IPS DF 4.7 (cell line): Measurements from ENCODE around the gene XXYLT1.

ENCODE experiments used
- DNase-seq: peaks from one replicate; pipeline ENCODE4 v3.0.0-alpha.2; 2013; ENCODE audit warnings: low spot score; ENCODE audit errors: extremely low read depth

XXYLT1 gene

DNA sequence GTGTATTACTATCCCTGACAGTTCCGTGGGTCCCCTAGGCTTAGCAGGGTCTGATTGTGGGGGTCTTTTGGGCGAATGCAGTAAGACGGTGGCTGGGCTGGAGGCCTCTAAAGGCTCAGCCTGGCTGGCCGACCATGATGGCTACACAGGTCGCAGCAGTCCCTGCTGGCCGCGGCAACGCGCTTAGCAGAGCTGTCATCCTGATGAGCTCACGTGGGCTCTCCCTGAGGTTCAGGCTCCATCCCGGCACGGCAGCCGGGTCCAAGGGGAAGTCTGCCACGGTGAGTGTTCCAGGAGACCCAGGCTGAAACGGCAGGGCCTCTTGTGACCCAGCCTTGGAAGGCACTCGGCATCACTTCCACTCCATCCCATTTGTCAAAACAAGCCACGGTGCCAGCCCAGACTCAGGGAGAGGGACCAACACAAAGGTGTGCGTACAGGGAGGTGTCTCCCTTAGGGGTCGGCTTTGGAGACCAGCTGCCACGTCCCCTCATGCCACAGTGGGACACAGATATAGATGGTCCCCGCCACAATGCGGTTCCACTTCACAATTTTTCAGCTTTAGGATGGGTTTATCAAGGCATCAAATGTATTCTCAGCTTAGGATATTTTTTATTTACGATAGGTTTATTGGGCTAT lies 101.8 kb downstream of the XXYLT1 start:
- DNase-seq, result no peak

DNA sequence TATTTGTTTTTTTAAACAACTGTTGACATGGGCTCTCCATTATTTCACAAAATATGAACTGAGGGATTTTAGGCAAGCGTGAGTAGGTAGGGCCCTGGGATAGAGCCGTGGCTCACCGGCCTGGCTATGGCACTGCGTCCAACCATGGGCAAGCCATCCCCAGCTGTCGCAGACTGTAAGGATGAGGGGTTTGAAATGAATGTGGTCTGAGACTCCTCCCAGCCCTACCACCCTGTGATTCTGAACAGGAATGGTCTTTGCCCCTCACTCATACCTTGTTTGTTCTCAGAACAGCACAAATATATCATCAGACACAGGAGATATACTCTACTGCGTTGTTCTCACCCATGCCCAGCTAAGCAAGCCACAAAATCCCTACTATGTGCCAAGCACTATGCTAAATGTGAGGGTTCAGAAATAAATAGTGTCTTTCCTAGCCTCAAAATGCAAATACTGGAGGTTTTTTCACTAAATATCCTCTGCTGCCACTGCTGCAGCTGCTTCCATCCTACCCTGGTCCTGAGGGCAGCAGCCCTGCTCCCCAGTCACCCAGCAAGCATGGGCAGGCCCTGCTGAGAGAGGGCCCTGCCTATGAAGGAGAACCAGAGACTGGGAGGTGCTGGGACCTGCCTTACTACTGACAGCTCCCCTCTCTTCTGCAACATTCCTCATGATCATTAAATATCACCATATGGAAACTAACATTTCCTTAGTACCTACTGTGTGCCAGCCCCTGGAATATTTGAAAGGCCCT lies 102.8 kb downstream of the XXYLT1 start:
- no peak for DNase-seq

DNA sequence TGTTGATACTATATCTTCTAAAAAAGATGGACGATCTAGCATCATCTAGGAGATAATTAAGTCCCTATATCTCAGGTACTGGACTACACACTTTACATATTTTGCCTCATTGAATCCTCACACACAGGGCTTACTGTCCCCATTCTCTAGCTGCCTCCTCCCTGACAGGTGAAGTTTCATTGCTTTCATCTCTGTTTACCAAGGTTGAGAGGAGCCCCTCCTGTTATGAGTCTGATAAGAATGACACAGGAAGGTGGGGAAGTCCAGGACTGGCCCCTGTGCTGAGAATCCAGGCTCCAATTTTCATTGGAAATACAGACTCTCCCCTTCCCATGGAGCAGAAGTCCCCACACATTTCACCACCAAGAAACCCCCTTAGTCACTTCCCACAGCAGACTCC lies 105.2 kb downstream of the XXYLT1 start:
- no peak for DNase-seq

DNA sequence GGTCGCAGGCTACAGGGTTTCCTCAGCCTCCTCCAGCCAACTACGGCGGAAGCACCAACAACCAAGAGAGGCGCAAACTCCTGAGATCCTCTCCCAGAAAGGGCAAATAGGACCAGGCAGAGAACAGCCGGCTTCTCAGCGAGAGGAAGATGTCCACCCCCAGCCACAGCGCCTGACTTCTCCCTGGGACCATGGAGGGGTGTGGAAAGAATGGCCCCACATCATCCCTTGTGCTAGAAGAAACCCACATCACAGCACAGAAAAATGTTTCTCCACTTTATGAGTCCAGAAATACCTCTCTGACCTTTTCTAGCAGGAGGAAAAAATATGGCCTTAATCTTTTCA lies 105.7 kb downstream of the XXYLT1 start:
- DNase-seq, result no peak

DNA sequence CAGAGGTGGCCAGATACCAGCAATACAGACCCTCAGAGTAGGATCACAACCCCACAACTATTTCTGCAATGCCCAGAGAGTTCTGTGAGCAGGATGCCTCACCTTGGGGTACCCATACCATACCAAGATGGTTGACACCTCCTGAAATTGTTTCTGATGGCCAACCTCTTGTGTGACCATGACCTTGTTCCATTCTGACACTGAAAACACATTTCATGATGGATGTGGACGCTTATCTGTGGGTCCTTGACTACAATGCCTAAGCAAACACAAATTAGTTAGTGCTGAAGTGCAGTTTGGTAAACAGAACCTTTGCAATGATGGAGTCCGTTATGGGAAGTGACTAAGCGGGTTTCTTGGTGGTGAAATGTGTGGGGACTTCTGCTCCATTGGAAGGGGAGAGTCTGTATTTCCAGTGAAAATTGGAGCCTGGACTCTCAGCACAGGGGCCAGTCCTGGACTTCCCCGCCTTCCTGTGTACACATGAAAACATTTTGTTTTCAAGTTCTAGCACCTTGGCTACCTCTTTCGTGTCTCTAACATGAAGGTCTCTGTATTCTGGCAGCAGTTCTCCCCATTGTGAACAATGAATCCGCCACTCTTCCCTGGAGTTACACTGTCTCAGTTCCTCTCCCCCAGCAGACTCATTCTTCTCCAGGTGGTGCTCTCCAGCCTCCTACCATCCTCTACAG lies 106.2 kb downstream of the XXYLT1 start:
- DNase-seq, result no peak

DNA sequence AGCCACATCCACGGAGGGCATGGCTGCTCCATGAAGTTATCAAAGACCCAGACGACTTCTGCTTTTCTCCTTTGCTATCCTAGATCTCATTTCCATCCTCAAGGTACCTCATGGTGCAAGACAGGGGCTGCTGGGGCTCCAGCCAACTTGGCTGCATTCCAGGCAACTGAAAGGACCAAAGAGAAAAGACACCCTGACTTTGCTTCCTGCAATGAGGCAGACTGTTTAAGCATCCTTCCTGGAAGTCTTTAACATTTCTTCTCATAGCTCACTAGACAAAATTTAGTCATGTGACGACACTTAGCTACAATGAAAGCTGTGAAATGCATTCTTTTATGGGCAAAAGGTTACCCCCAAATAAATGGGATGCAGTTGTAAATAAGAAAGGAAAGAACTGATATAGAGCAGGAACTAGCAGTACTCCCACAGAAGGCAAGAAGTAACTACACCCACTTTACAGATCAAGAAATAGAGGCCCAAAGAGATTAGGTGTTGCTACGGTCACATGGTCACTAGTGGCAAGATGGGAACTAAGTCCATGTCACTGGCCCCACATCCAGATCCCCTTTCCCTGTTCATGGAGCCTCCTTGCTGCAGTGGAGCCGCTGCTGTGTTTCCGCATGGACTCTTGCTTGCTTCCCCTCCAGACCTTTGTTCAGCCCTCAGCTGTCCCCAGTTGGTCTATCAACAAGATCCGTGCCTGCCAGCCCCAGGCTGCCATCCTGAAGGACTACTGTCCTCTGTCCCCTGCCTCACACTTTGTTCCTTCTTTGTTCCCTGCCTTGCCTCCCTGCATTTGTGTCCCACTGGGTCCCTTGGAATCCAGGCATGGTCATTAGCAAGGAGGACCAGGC lies 107.0 kb downstream of the XXYLT1 start:
- DNase-seq, result no peak

DNA sequence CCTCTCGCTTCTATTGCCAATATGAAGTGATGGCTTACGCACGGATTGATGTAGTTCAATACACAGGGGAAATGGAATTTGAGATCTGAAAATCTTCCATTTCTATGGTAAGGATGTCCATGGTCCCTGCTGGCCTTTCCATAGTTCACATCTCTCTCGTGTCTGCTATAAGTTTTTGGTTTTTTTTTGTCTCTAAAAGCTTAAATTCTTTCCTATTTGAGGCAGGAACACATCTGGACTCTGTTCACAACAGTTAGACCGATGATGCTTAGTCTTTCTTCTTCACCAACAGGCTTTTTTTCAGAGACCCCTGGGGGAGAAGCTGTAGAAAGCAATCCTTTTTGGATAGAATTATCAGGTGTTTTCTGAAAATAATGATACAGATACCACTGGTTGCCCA lies 108.1 kb downstream of the XXYLT1 start:
- no peak for DNase-seq

DNA sequence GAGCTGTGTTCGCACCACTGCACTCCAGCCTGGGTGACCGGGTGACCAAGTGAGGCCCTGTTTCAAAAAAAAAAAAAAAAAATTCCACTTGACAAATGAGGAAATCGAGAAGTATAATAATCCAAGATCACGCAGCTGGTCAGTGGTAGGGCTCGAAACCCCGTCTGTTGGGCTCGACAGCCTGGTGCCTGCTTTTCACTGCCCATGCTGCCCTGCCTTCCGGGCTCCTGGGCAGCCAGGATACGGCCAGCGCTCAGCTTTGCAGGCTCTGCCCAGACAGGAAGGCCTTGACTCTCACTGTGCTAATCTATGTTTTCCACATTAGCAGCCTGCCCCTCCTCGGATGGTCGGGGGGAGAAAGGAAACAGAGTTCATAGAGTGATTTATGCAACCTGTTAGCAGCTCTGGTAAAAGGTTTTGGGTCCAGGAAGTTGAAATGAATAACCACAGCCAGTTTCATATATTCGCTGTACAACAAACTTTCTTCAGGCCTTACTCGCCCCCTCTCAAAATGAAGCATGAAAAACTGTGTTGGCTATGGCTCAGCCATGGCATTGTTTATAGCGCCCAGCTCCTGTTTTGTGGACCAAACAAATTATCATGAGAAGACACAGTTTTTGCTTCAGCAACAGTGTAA lies 108.8 kb downstream of the XXYLT1 start:
- DNase-seq, result no peak

DNA sequence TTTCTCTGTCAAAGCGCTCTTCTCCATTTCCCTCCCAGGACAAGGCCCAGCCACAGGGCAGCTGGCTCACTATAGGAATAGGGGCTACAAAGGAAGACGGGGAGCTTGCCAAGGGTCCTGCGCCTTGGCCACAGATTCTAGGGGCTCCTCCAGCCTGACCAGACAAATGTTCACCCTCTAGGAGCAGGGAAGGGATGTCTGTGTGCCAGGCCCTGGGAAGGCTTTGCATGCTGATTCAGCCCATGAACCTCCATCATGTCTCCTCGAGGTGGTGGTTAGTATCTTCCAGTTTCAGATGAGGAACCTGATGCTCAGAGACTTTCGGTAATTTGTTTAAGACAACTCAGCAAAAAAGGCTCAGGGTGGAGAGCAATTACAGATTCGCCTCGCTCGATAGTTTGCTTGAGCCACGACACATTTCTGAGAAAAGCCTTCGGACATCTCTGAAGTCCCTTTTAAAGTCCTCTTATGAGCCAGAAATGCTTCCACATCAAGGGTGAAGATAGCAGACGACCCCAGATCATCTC lies 110.0 kb downstream of the XXYLT1 start:
- DNase-seq, result no peak

DNA sequence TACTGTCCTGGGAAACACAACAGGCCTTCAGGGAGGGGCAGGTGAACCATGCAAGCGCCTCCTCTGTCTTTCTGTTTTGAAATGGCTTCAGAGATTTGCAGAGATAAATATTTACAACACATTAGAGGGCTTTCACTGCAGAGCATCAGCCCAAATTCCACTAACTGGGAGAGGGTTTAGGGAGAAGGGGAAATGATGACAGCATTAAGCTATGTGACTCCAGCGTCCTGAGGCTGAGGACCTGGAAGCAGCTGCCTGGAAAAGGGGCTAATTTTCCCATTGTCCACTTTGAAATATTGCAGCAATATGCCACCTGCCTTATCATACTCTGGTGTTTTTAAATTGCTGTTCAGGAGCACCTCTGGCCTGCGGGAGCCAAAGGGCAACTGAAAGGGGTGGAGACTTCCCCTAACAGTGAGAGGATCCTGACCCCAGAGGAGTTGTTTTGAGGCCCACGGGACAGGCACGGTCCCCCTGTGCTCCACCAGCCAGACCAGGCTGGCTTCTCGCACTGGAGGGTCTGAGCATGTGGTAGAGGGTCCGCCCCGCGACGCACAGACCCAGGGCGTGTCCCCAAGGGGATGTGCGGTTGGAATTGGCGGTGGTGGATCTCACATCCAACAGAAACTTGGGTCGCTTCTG lies 110.6 kb downstream of the XXYLT1 start:
- DNase-seq, result no peak

DNA sequence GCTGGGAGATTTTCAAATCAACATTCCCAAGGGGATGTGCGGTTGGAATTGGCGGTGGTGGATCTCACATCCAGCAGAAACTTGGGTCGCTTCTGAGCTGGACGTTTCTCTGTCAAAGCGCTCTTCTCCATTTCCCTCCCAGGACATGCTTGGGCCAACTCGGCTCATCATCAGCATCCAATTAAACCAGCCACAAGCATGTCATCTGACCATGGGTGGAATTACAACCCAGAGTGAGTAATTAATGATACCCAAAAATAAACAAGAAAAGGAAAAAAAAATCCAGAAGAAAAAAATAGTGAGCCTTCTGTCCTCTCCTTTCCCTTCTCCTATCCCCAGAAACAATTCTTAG lies 111.2 kb downstream of the XXYLT1 start:
- no peak for DNase-seq

DNA sequence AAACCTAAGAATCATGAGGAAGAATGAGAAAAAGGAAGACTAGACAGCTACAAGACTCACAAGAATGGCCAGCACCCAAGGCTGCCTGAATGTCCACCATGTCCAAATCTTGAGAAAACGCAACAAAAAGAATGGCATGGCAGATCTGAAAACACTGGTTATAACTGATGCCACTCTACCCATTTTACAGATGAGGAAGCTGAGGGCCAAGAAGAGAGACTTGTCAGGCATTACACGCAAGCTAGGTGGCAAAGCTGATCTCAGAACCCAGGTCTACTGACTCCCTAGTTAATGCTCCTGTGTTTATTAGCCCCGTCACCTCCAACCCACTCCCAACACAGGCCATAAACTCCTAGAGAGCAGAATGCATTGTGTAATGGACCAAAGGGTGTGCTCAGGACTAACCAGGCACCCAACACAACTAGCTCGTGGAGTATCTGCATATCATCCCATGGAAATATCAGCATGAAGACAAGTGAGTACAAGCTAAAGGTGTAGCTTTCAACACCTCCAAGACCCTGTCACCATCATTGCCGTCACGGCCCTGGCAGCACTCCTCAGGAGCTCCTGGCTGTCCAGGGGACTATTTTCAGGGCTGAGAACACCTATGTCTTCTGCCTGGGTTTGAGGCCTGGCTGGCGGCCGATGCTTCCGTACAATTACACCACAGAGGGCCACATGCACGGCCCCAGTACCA lies 111.7 kb downstream of the XXYLT1 start:
- DNase-seq, result no peak

DNA sequence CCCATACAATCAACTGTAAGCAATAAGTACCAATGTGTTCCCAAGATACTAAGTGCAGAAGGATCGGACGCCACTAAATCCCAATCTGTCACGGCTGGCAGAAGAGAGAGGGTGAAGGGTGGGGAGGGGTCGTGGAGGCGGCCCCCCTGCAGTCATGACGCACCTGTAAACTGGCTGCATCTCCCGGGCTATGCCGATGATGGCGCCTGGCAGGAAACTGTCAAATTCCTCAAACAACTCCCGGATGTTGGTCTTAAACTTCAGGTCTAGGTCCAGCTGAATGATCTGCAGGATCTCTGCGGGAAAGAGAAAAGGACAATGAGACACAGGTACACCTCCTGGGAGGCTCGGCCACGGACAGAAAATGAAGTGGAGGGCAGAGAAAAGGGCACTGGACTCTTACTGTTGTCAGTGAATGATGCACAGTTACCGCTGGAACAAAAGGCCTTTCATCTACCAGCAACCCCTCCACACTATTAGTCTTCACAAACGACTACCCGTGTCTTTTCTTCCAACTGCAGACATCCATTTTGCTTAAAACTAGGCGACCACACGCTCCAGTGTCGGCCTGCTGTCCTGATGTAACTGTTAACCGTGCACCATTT lies 114.6 kb downstream of the XXYLT1 start:
- no peak for DNase-seq

DNA sequence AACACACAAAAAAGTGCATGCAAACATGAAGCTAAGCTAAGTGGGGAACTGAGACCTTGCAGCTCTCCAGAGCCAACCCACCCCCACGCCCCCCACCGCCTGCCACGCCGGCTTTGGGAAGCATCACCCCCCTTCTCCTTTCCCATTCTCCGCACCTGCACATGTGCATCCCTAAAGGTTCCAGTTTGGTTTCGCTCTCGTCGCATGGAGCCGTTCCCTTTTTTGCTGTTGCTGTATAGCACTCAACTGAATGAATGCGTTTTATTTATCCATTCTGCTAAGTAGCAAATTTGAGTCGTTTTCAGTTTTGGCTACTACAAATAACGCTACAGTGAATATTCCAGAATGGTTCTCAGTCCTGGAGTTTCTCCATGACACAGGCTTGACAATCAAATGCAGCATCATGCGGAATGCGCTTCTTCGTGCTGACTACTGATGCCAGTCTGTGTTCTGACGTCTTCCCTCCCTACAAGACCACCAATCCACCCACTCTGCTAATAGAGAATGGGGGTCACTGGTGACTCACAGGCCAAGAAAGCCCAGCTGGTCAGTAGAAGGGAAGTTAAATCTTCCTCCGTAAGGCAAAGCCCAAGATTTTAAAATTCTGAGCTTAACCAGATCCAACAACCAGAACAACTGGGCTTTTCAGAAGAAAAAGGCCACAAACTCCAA lies 115.3 kb downstream of the XXYLT1 start:
- no peak for DNase-seq

DNA sequence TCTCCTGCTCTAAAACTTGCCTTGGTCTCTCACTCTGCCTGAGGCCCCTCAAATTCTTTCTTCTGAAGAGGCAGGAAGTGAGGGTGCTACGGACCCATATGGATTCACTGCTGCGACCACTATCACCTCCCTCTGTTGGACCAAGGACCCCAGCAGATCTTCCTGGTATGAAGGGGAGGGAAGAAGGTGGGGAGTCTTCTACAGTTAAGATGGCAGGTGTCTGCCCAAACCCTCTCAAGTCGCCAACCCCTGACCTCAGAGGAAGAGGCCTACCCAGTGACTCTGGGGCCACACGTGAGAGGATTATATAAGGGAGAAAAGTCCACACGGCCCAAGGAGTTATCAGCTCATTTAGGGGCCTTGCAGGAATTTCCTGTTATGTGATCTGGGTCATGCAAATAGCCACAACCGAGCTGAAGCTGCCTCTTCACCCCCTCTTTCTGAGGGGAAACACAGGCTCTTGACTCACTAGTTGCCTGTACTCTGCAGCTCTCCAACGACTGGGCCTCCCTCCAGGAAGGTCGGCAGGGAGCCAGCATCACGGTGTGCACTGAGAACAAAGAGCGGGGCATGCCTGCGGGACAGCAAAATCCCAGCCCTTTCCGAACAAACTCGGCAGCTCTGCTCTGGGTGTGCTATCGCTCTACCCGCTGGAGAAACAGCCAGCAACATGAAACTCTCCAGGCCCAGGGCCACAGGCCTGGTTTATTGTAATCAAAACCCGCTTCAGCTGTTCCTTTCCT lies 116.0 kb downstream of the XXYLT1 start:
- DNase-seq, result no peak

DNA sequence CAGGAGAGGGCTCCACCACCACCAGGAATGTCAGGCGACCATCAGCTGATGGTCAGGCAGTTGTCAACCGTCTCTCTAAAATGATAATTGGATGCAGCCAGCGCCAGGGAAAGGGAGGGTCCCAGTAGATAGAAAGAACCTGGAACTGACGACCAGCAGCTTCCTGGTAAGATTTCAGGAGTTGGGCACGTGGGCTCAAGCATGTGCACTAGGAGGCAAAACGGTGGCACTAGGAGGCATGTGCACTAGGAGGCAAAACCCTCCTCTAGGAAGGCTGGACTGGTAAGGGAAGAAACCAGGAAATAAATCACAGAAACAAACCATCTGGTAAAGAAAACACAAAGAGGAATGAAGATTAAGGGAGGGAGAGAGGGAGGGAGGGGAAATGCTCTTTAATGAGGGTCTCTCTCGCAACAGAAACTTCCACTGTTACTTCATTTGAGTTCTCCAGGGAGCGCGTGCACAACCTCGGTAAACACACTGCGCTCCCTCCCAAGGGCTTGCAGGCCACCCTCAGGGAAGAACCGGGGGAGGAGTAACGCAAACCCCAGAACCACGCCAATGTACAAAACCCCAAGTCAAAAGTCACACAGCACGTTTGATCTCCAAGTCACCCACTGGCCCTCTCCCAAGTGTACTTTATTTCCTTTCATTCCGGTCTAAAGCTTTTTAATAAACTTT lies 116.7 kb downstream of the XXYLT1 start:
- DNase-seq, result no peak

DNA sequence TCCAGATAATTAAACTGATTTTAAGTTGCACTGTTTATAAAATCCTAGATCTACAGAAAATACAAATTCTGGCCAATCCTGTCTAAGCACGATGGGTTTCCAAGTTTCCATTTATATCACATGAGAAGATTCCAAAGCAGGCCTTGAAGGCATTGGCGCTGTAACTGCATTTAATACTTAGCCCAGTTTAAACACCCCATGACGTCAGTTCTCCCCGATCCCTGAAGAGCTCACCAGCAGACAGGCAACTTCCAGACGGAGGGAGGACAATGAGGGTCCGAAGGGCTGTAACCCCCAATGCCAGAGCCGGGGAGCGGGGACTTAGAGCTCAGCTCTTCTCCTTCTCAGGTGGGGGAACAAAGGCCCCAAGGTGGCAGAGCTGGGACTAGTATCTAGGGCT lies 117.3 kb downstream of the XXYLT1 start:
- DNase-seq, result no peak

DNA sequence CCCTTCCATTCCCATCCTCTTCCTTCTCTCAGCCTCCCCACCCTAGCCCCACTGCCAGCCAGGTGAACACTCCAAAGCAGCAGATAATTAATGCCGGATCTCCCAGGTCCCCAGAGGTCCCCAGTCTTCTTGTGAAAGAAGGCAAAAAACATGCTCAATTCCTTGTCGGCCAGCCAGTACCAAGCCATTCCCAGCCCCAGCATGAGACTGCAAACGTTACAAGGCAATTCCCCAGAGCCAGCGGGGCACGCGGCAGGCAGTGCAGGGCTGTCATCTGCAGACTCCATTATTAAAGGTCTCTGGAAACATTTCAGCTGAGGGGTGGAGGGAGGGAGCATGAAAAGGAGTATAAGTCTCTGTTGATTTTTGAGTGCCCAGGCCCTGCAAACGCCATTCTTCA lies 117.8 kb downstream of the XXYLT1 start:
- no peak for DNase-seq
